Measurements from ENCODE around the gene BTC.
"Not testable (repeated sequence)": the region's sequence is repeated elsewhere in the genome, so short reads cannot be mapped to it uniquely, and the experiment has no call there.

BTC gene

DNA sequence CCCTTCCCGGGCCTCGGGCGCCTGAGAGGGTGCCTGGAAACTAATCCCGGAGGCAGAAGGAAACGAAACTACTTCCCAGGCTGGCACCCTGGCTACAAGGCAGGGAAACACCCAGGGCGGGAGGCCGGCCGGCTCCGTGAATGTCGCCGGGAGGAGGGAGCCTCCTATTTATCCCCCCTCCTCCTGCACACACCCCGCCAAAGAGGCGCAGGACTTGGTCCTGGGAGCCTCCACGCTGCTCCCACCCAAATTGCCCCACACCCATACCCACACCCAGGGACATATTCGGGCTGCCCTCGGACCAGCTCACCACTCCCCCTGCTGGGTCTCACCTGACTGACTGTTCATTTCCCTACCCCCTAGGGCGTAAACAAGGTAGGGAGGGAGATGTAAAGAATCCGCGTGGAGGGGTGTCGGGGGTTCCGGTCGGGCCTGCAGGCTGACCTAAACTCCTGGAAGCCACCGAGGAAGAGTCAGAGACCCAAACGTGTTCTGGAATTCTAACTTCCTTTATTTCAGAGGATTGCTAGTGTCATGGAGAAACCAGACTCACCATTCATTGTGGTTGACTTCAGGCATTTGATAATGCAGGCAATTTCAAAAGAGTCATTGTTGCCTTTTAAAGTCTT, at the start of gene BTC:
BTC (minus strand) TSS at position 142 of the 629 bp plus-strand sequence. CDS start 198 bp downstream, outside the sequence.
- DNase-seq (ENCODE audit: extremely low read depth in 1 of 2, low read depth in 1 of 2), result no peak

DNA sequence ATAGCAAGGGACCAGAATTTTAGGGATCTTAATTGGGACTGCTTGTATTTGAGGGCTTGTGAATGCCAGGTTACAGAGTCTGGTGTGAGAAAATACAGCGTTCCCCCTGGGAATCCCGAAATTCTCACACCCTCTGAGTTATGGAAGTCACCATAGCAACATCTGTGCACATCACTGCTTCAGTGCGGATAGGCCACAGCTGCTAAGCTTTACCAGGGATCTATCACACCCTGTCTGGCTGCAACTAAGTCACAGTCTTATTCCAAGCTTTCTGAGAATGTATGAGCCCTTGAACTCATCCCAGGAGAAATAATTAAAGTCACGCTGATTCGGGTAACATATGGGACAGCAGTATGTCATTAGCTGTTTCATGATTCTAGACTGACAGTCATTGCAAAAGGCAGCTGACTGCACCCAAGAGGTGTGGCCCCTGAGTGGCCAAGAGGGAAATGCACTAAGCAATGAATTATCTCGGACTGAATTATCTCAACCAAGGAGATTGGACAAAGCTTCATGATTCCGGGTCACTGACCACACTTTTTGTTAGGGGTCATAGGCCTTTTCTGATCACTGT, 46.7 kb upstream of the BTC start:
- no peak for DNase-seq (ENCODE audit: extremely low read depth in 1 of 2, low read depth in 1 of 2)

DNA sequence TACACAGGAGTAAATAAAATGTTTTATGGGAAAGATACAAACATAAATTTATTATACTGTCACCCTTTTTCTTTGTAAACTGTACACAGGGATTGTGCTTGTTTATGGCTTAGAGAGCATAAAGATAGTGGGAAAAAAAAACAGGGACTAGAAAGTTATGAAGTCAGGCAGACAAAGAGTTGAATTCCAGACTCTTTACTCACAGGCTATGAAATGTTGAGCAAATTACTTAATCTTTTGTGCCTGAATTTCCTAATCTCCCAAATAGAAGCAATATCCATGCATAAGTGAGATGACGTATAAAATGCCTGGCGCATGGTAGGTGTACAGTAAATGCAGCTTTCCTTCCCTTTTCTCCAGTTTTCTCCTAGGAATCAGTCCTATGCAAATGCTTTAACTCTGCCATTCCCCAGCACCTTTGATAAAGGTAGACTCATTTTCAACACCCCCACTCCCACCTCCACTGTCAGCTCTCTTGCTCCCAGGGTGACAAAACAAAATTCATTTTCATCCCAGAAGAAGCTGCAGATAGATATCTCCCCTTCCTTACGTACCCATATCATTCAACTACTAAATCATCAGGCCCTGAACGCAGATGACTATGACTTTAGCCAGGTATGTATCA, 44.5 kb upstream of the BTC start:
- no peak for DNase-seq (ENCODE audit: extremely low read depth in 1 of 2, low read depth in 1 of 2)

DNA sequence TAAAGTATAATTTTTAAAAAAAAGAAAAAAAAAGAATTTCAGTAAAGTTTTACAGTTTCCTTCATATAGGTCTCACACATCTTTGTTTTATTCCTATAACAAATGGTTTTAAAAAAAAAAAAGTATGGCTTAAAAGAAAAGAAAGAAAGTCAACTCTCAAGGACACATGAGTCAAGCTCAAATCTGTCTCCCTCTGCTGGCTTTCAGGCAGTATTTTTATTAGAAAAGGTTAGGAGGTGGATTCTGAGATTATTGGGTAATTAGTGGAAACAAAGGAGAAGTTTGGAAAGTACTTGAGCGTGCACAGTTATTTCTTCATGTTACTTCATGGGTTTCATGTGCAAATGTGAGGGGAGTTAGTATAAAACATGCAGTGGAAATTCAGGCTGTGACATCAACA, 36.6 kb upstream of the BTC start:
- no peak for DNase-seq (ENCODE audit: extremely low read depth in 1 of 2, low read depth in 1 of 2)

DNA sequence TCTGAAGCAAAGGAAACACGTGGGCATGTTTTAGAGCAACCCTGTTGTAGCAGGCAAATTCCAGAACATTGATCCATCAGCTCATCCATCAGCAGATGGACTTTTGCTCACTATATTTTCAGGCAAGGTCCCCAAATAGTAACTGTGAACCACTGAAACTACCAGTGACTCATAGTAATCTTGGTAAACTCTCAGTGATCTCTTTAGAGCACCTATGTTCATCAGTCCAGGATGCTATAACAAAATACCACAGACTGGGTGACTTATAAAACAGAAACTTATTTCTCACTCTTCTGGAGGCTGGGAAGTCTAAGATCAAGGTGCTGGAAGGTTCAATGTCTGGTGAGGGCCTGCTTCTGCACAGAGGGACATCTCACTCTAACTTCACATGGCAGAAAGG, 28.9 kb upstream of the BTC start:
- DNase-seq (ENCODE audit: extremely low read depth in 1 of 2, low read depth in 1 of 2), result no peak

GRCh38 chr4:74822603-74823002, 28.3 kb upstream of the BTC start:
- no peak for DNase-seq (ENCODE audit: extremely low read depth in 1 of 2, low read depth in 1 of 2)

DNA sequence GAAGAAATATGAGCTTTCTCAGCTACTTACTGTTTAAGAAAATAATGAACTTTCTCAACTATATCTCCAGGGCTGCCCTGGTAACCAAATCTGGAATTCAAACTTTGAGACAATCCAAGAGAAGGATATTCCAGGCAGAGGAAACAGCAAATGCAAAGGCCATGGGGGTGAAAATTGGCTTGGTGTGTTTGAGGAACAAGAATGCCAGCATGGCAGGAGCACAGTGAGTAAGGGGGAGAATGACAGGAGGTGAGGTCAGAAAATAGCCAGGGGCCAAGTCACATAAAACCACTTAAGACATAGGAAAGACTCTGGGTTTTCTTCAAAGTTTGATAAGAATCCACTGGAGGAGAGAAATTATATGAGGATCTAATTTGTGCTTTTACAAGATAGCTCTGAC, 27.2 kb upstream of the BTC start:
- no peak for DNase-seq (ENCODE audit: extremely low read depth in 1 of 2, low read depth in 1 of 2)

DNA sequence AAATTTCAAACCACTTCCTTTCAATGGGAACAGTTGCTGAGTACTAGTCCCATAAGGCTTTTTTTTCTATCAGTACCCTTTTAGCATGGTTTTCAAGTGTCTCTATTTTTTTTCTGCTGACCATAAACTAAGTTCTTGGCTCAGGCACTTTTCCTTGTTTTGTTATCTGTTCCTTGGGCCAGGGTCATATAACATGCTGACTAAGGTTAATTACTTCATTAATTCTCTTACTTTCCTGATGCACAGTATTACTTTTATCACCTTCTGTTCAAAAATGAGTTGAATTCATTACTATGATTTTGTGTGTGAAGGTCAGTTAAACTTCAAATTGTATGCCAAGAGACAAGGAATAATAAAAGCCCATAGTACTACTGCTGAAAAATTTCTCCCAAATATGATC, 19.7 kb upstream of the BTC start:
- DNase-seq (ENCODE audit: extremely low read depth in 1 of 2, low read depth in 1 of 2), result no peak

DNA sequence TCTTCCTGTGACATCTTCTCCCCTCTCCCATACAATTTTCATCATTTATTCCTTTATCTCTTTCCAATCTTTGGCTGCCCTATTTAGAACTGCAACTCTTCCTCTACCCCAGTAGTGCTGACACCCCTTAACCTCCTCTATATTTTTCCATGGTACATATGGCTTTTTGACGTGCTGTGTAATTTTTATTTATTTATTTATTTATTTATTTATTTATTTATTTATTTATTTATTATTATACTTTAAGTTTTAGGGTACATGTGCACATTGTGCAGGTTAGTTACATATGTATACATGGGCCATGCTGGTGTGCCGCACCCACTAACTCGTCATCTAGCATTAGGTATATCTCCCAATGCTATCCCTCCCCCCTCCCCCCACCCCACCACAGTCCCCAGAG, 17.7 kb upstream of the BTC start:
- DNase-seq (ENCODE audit: extremely low read depth in 1 of 2, low read depth in 1 of 2), result not testable (repeated sequence)

DNA sequence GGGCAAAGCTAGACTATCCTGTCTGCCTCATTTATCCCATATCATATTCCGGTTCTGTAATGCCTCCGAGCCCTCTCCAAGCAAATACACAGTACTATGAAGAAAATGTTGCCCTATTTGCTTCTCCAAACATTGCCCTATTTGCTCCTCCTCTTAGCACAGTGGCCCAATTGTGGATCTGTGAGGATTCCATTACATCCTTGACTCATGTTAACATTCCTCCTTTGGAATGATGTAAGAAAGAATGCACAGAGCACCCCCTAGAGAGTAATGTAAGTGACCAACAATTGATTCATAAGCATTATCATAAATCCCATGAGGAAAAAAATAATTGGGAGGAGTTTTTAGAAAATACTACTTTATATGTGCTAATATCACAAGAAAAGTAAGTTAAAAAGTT, 11.3 kb upstream of the BTC start:
- no peak for DNase-seq (ENCODE audit: extremely low read depth in 1 of 2, low read depth in 1 of 2)

DNA sequence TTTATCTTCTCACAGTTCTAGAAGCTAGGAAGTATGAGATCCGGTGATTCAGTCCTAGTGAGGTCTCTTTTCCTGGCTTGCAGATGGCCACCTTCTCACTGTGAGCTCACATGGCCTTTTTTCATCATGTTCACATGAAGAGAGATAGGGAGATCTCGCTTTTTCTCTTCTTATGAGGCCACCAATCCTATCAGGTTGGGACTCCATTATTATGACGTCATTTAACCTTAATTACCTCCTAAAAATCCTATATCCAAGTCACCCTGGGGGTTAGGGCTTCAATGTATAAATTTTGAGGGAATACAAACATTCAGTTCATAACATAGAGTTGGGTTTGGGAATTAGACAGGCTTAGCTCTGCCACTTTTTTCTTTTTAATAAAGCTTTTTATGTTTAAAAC, 6.0 kb upstream of the BTC start:
- DNase-seq (ENCODE audit: extremely low read depth in 1 of 2, low read depth in 1 of 2), result no peak

- no peak for DNase-seq (ENCODE audit: extremely low read depth in 1 of 2, low read depth in 1 of 2)
Measured at GRCh38 chr4:74796631-74797030, 2.3 kb upstream of the BTC start.

GRCh38 chr4:74793757-74794381, 454 bp downstream of the BTC start:
- DNase-seq (ENCODE audit: extremely low read depth in 1 of 2, low read depth in 1 of 2), result no peak

DNA sequence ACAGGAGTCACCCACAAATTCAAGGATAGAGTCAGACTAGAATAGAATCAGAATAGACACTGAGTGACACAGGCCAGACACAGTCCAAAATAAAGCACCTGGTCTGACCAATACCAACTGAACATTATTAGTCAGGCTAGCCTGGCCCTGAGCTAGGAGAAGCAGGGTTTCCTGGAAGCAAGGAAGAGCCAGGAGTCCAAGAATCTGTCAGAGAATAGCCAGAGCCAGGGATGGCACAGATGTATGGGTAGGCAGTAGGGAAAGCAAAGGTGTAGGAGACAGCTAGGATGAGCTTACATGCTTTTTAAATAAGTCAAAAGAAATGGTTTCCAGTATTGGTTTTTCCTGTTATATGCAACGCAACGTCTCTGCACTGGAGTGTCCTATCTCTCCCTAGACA, 3.7 kb downstream of the BTC start:
- no peak for DNase-seq (ENCODE audit: extremely low read depth in 1 of 2, low read depth in 1 of 2)

DNA sequence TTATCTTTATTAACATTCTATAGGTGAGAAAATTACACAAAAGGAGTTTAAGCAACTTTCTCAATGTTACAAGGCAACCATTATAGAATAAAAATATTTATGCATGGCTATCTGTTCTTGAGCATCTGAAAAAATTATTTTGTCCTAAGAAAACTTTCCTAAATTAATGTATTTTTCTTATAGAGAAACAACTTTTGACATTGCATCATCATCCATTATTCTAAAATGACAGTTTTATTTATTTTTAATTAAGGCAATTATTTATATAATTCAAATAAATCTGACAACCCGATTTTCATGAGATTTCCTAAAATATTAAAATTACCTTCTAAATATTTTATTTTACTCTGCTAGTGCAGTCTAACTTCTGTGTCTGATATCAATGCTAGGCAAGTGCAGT, 4.8 kb downstream of the BTC start:
- no peak for DNase-seq (ENCODE audit: extremely low read depth in 1 of 2, low read depth in 1 of 2)

DNA sequence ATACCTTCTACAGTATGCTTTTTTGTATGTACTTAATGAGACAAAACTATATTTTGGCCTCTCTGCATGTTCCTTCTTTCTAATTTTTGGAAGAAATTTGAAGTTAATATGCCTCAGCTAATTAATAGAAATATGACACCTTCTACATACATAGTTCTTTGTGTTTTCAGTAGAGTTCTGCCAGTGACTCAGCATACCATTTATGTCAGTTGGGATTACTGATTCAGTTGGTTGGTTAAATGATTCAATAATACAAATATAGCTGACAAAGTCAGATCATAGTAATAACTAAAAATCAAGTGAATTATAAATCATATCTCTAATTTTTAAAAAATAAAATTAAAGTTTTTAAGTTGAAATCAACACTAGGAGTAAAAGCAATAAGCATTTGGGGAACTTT, 16.8 kb downstream of the BTC start:
- no peak for DNase-seq (ENCODE audit: extremely low read depth in 1 of 2, low read depth in 1 of 2)

DNA sequence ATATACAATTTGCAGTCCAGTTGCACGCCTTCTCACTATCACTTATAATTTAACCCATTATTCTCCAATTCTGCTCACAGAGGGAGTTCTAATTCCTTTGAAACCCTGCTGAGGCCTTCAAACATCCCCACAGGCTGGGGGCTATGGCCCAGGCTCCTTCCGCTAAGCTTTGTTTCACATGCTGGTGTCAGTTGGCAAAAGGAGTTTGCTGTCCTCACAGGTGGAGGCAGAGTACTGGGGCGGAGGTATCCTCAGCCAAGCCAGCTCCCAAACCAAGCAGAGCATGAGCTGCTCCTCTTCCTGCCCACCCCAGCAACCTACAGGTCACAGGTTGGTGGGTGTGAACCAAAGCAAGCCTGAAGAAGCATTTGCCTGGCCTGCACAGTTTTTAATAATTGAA, 21.5 kb downstream of the BTC start:
- DNase-seq (ENCODE audit: extremely low read depth in 1 of 2, low read depth in 1 of 2), result no peak

DNA sequence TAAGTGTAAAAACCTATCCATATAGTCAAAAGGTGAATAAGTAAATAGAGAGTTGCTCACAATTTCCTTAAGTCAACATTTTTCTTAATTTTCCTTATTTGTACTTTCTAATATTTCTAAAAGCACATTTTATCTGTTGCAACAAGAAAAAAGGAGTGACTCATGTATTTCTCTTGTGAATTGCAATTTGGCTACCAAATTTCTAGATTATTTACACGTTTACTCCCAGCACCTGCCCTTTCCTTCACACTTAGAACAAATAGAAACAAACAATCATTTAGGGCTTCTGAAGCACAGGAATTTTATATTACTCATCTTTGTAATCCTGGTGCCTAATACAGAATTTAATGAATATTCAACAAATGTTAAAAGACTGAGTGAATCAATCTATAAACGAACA, 22.2 kb downstream of the BTC start:
- no peak for DNase-seq (ENCODE audit: extremely low read depth in 1 of 2, low read depth in 1 of 2)

DNA sequence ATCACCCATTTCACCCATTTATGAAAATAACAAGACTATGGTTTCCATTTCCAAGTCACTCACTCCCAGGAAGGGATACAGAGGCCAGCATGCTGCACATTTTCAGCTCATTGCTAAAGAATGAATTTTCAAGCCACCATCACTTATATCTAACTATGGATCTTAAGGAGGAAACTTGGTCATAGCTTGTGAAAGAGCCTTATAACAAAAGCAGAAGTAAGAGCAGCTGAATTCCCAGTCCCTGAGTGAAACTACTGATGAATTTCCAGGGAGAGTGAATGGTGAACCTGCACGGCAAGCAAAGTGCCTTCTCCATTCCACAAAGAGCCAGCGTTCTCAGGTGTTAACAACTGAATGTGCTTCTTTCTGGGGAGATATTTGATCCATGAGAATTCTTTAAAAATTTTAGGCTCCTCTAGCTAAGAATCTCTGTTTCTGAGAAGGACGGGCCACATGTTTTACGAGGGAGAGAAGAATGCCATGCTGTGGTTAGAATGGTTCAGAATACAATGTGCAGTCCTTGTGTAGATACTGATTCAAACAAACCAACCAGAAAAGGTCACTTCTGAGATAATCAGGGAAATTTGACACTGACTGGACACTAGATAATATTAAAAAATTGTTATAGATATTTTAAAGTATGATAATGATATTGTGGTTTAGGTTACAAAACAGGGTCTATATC, 24.0 kb downstream of the BTC start:
- no peak for DNase-seq (ENCODE audit: extremely low read depth in 1 of 2, low read depth in 1 of 2)

DNA sequence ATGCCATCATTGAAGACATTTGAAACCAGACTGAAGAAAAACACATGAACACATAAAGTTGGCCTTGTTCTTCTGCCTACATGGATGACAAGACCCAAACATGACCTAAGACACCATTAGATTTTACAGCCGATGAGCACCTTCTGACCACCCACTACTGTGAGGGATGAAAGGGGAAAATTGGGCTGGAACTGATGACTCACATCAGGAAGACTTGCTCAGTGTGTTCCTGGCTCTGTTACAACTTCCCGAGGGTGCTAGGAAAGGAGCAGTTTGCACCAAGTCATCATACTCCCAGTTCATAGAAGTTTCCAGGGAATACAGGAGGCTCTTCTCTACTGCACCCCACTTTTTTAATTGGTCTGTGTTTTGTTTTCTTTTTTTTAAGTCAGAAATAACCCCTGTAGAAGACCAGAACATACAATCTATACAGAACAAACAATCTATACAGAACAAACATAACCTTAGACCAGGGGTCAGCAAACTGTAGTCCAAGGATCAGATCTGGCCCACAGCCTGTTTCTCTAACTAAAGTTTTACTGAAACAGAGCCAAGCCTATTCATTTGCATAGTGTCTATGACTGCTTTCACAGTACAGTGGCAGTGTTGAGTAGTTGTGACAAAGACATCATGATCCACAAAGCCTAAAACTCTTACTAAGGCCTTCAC, 25.3 kb downstream of the BTC start:
- no peak for DNase-seq (ENCODE audit: extremely low read depth in 1 of 2, low read depth in 1 of 2)

- no peak for DNase-seq (ENCODE audit: extremely low read depth in 1 of 2, low read depth in 1 of 2)
Measured at GRCh38 chr4:74764119-74764518, 30.2 kb downstream of the BTC start.
